Bronchial epithelial cell (primary cell): Measurements from ENCODE around the gene SPTLC3. TPM values are rescaled to one million over a fixed set of nuclear protein-coding genes. Genes with fewer than 3 reads are reported as not detected.

ENCODE experiments used
- DNase-seq: peaks from one replicate; pipeline ENCODE4 v3.0.0-alpha.2; 2010; ENCODE audit warnings: low read depth
- FAIRE-seq: peaks from 2 replicates; lab custom pipeline; 2011; peaks lifted over from hg19 to GRCh38; lab: Jason Lieb, UNC
- H3K27me3 ChIP-seq: 2 replicates; pipeline ENCODE4 v1.5.1; 2011; ENCODE audit warnings: low read length; ENCODE audit not compliant: control insufficient read depth, insufficient read depth
- H3K36me3 ChIP-seq: 2 replicates; pipeline ENCODE4 v1.5.1; 2011; ENCODE audit warnings: low read length; ENCODE audit not compliant: control insufficient read depth, insufficient read depth
- H3K4me3 ChIP-seq: 2 replicates; pipeline ENCODE4 v1.5.1; 2011; ENCODE audit warnings: mild to moderate bottlenecking, low read depth, low read length, control low read depth
- CTCF ChIP-seq: IDR thresholded peaks from 2 replicates; pipeline ENCODE4 v1.5.1; 2011; ENCODE audit warnings: mild to moderate bottlenecking, moderate library complexity, low read length, control low read depth, inconsistent platforms; ENCODE audit not compliant: insufficient read depth, severe bottlenecking
- total RNA-seq: library from RNA; depleted of rRNA; stranded (reverse); fragments of >200 nt; gene quantifications from 2 replicates; pipeline ENCODE4 v1.2.1, GENCODE V29; 2014

Gene SPTLC3
- total RNA-seq, 1 donor from 2014 or later: 2.4 TPM

- Histone ChIP-seq H3K4me3 (no peak overlapping the region), H3K27me3 (no peaks in the 10 kb centered on the region), H3K36me3 (no peaks in the 10 kb centered on the region)
- no peak for FAIRE-seq
- peak; percentile 2 for DNase-seq
- no peak for TF ChIP-seq CTCF
These were observed 130.8 kb downstream of the SPTLC3 start for GRCh38 chr20:13139459-13140150.

GRCh38 chr20:13140201-13140600, 131.4 kb downstream of the SPTLC3 start:
- Histone ChIP-seq H3K4me3 (no peak overlapping the region), H3K36me3 (no peaks in the 10 kb centered on the region), H3K27me3 (no peaks in the 10 kb centered on the region)
- FAIRE-seq (no peak), DNase-seq (no peak)
- TF ChIP-seq CTCF: no peak

- no peak for TF ChIP-seq CTCF
- FAIRE-seq: no peak
- DNase-seq: no peak
- Histone ChIP-seq H3K4me3 (no peak overlapping the region), H3K27me3 (no peaks in the 10 kb centered on the region), H3K36me3 (no peaks in the 10 kb centered on the region)
These were observed 132.0 kb downstream of the SPTLC3 start for GRCh38 chr20:13140775-13141174.

GRCh38 chr20:13141546-13141945, 132.8 kb downstream of the SPTLC3 start:
- no peak for TF ChIP-seq CTCF
- H3K36me3 ChIP-seq: no peaks in the 10 kb centered on the region
- FAIRE-seq: no peak
- no peak for DNase-seq
- H3K4me3 ChIP-seq: no peak overlapping the region
- no peaks in the 10 kb centered on the region for H3K27me3 ChIP-seq

- no peak for TF ChIP-seq CTCF
- H3K4me3 ChIP-seq: no peak overlapping the region
- H3K27me3 ChIP-seq: no peaks in the 10 kb centered on the region
- DNase-seq (no peak), FAIRE-seq (no peak)
- H3K36me3 ChIP-seq: no peaks in the 10 kb centered on the region
These were observed 133.4 kb downstream of the SPTLC3 start for GRCh38 chr20:13142143-13142542.
